ENCODE results near the gene TPP2.

DNA sequence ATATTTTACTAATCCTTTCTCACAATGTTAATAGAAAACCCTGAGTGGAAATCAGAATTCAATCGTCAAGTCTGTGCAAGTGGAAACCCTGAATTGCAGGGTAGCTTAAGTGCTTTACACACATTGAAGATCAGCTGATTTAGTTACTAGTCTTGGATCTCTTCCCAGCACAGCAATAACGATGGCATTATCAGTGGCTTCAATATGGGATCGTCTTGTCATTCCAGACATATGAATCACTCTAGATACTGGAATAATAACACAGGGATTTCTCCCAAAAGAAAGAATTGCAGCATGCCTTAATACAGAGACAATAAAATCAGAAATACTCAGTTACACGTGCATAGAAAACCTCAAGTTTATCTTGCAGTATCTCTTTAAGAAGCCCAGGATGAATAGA lies 110.7 kb downstream of the TPP2 start:
- no peak for TF ChIP-seq POLR2A (IDR thresholded peaks at IDR 0.05)
- TF ChIP-seq, protein P1, sequence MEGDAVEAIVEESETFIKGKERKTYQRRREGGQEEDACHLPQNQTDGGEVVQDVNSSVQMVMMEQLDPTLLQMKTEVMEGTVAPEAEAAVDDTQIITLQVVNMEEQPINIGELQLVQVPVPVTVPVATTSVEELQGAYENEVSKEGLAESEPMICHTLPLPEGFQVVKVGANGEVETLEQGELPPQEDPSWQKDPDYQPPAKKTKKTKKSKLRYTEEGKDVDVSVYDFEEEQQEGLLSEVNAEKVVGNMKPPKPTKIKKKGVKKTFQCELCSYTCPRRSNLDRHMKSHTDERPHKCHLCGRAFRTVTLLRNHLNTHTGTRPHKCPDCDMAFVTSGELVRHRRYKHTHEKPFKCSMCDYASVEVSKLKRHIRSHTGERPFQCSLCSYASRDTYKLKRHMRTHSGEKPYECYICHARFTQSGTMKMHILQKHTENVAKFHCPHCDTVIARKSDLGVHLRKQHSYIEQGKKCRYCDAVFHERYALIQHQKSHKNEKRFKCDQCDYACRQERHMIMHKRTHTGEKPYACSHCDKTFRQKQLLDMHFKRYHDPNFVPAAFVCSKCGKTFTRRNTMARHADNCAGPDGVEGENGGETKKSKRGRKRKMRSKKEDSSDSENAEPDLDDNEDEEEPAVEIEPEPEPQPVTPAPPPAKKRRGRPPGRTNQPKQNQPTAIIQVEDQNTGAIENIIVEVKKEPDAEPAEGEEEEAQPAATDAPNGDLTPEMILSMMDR (IDR thresholded peaks at IDR 0.05), result no peak
